Measurements from ENCODE around the gene MRGPRD.
"Not testable (repeated sequence)": the region's sequence is repeated elsewhere in the genome, so short reads cannot be mapped to it uniquely, and the experiment has no call there.

Gene MRGPRD

DNA sequence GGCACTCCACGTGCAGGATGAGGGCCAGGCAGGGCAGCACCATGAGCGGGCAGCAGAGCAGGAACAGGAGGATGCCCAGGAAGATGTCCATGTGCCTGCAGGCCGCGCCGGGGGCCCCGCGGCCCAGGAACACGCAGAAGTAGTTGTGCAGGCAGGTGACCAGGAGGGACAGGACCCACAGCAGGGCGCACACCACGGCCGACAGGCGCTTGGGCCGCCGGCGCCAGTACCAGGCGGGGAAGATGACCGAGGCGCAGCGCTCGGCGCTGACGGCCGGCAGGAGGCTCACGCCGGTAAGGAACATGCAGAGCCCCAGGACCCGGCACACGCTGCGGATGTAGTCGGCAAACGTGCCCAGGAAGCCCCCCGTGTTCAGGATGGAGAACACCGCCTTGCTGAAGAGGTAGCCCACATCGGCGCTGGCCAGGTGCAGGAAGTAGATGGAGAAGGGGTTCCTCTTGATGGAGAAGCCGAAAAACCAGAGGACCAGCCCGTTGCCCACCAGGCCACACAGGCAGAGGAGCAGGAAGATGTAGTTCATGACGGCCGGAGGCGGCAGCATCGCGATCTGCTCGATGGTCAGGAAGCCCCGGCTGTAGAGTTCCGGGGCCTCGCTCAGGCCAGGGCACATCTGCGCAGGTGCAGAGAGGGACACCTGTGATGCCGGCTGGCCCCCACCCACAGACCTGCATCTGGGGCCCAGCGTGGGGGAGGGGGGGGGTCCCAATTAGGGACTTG, 25.0 kb upstream of the MRGPRD start:
- DNase-seq: no peak

- no peak for DNase-seq
These were observed 24.4 kb upstream of the MRGPRD start for GRCh38 chr11:69005183-69005630.

- no peak for DNase-seq
These were observed 23.8 kb upstream of the MRGPRD start for GRCh38 chr11:69004411-69005182.

- no peak for DNase-seq
These were observed 23.1 kb upstream of the MRGPRD start for GRCh38 chr11:69003866-69004367.

GRCh38 chr11:69003301-69003865, 22.6 kb upstream of the MRGPRD start:
- no peak for DNase-seq

GRCh38 chr11:69002570-69003231, 21.9 kb upstream of the MRGPRD start:
- DNase-seq: no peak

DNA sequence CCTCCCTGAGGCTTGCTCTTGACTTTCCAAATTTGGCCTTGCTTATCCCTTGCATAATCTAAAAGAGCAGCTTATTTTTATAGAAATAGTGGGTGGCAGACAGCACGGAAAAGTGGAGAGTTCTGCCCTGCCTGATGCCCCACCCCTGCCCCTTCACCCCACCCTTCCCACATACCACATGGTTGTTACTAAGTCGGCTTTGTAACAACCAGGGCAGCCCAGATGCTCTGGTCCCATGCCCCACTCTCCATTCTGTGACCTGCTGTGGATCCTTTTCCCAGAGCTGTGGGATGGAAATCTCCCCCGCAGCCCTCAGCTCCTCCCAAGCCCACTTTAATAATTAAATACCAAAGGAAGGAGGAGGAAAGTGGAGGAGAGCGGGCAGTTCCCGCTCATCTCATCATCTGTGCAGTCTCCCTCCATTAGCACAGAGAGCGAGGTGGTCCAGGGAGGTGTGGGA, 21.4 kb upstream of the MRGPRD start:
- no peak for DNase-seq

- DNase-seq: no peak
These were observed 20.7 kb upstream of the MRGPRD start for GRCh38 chr11:69001243-69002081.

DNA sequence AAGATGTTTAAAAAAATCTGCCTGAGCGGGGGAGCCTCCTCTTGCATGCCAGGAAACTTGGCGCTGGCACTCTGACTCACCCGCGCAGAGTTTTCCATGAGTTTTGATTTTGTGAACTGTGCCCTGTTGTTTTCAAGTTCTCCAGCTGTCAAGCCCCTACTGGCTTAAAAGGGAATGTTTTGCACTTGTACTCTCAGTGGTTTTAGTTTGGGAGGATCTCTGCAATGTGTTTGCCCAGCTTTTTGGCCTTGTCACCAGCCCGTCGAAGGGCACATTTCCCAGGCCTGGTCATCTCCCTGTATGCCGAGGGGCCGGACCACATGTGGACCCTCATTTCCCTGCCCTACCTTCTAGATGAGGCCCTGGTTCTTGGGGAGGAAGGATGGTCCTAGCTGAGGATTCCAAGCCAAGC, 20.1 kb upstream of the MRGPRD start:
- no peak for DNase-seq

GRCh38 chr11:69000391-69000790, 19.6 kb upstream of the MRGPRD start:
- no peak for DNase-seq

DNA sequence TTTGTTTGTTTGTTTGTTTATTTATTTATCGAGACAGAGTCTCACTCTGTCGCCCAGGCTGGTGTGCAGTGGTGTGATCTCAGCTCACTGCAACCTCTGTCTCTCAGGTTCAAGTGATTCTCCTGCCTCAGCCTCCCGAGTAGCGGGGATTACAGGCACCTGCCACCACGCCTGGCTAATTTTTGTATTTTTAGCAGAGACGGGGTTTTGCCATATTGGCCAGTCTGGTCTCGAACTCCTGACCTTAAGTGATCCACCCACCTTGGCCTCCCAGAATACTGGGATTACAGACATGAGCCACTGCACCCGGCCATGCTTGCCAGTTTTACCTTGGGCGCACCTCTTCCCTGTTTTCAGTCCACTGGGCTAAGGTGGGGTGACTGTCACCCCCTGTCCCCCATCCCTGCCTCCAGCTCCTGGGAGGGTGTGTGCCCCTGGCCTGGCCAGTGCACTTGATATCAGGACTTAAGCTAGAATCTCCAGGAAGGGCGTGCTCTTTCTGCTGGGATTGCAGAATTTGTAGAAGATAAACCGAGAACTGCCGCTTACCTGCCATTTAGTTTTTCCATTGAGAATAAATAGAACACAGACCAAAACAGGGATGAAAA, 19.1 kb upstream of the MRGPRD start:
- DNase-seq: not testable (repeated sequence)

DNA sequence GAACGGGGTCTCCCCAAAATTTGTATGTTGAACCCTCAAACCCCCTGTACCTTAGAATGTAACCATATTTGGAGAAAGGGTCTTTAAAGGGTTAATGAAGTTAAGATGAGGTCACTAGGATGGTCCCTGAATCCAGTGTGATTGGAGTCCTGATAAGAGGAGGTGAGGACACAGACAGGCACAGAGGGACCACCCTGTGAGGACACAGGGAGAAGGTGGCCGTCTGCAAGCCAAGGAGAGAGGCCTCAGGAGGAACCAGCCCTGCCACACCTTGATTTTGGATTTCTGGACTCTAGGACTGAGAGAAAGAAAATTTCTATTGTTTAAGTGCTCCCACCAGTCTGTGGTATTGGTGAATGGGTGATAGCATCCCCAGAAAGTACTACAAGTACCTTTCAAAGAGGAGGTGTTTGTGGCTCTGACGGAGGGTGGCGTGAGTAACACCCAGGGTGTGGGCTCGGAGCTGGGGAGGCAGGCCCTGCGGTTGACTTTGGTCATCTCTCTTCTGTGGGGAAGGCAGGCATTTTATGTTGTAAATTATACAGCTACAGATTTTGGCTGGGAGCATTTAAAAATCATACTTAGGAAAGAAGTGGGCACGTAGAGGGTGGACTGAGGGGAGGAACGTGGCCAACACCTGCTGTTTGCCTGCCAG, 18.4 kb upstream of the MRGPRD start:
- no peak for DNase-seq

GRCh38 chr11:68998390-68998911, 17.7 kb upstream of the MRGPRD start:
- DNase-seq: no peak

GRCh38 chr11:68997995-68998348, 17.2 kb upstream of the MRGPRD start:
- no peak for DNase-seq

- no peak for DNase-seq
These were observed 16.6 kb upstream of the MRGPRD start for GRCh38 chr11:68997124-68997994.

DNA sequence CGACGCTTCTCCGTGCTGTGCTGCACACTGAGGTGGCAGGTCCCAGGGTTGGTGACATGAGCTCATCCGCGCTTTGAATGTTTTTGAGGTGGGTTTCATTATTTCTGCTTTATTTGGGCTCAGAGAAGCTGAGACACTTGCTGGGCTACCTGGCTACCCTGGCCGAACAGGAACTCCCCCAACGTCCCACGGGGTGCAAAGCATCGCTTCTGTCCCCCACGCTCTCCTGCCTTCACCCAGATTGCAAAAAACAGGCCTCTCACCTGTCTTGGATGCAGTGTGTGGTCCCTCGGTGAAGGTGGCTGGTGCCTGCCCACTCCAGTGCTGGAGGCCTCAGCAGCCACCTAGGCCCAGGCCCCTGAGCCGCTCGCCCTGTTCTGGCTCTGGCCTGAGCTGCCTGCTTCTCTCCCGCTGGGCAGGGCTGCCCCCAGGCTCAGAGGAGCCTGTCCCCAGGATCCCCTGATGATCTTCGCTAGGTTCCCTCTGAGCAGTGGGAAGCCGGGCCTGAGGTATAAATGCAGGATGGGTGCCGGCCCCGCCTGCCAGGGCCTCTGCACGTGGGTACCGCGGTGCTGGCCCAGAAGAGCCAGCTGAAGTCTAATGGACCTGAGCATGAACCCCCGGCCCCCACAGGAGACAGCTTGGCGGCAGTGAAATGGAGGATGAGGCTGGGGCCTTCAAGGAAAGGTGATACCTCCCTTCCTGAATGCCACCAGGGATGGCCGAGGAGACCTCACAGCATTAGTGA, 15.8 kb upstream of the MRGPRD start:
- DNase-seq: no peak

DNA sequence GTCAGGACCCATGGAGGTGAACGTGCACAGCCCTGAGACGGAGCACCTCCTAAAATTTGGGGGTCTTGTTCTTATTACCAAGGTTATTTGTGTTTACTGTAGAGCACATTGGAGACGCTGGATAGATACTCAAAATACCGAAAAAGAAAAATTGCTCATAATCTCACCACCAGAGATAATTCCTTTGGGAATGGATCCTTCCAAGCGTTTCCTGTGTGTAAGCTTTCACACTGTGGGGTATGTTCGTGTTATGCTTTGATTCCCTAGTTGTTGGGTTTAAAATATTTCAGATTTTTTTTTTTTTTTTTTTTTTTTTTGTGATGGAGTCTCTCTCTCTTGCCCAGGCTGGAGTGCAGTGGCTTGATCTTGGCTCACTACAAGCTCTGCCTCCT, 14.1 kb upstream of the MRGPRD start:
- no peak for DNase-seq

GRCh38 chr11:68994161-68994893, 13.5 kb upstream of the MRGPRD start:
- no peak for DNase-seq

DNA sequence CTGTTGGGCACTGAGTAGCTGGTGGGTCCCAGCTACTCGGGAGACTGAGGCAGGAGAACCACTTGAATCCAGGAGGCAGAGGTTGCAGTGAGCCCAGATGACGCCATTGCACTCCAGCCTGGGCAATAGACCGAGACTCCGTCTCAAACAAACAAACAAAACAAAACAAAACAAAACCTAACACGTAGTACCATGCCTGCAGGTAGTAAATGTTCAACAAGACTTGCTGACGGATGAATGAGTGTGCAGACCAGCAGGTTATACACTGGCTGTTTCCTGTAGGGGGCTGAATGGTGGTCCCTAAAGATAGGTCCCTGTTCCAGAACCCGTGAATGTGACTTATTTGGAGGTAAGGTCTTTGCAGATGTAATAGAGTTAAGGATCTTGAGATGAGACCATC, 12.8 kb upstream of the MRGPRD start:
- DNase-seq: no peak

All from stimulated activated naive CD4-positive, alpha-beta T cell treated with Interleukin-2 at 50 U/mL for 16 hours (primary cell).